ENCODE data around the gene PI16.
A peak's percentile ranks its signal among the peaks of the same experiment; 100 is the strongest.

Gene PI16

GRCh38 chr6:36954262-36954931 is at the start of gene PI16:
Gene PI16 (plus strand): TSS chr6:36954738. CDS start chr6:36954761, 23 bp downstream.
- no peak for DNase-seq

- DNase-seq, result no peak
Measured at GRCh38 chr6:36904851-36905393, 49.6 kb upstream of the PI16 start.

GRCh38 chr6:36906539-36907325 is 47.8 kb upstream of the PI16 start:
- DNase-seq, result no peak

GRCh38 chr6:36907781-36908180 is 46.8 kb upstream of the PI16 start:
- no peak for DNase-seq

- no peak for DNase-seq
Measured at GRCh38 chr6:36908747-36909146, 45.8 kb upstream of the PI16 start.

GRCh38 chr6:36912030-36912454 is 42.5 kb upstream of the PI16 start:
- DNase-seq, result no peak

- DNase-seq, result peak; percentile 24
Measured at GRCh38 chr6:36912586-36912985, 42.0 kb upstream of the PI16 start.

- no peak for DNase-seq
Measured at GRCh38 chr6:36913082-36913481, 41.5 kb upstream of the PI16 start.

GRCh38 chr6:36914227-36914794 is 40.2 kb upstream of the PI16 start:
- DNase-seq, result peak; percentile 75

- no peak for DNase-seq
Measured at GRCh38 chr6:36915599-36915998, 38.9 kb upstream of the PI16 start.

GRCh38 chr6:36916126-36916525 is 38.4 kb upstream of the PI16 start:
- DNase-seq, result no peak

- no peak for DNase-seq
Measured at GRCh38 chr6:36917541-36918193, 36.9 kb upstream of the PI16 start.

GRCh38 chr6:36920049-36920448 is 34.5 kb upstream of the PI16 start:
- no peak for DNase-seq

GRCh38 chr6:36920546-36920945 is 34.0 kb upstream of the PI16 start:
- DNase-seq, result no peak

GRCh38 chr6:36924131-36924530 is 30.4 kb upstream of the PI16 start:
- no peak for DNase-seq

- DNase-seq, result no peak
Measured at GRCh38 chr6:36924778-36925374, 29.7 kb upstream of the PI16 start.

GRCh38 chr6:36925809-36926208 is 28.7 kb upstream of the PI16 start:
- DNase-seq, result no peak

- no peak for DNase-seq
Measured at GRCh38 chr6:36926708-36927513, 27.6 kb upstream of the PI16 start.

- DNase-seq, result no peak
Measured at GRCh38 chr6:36927691-36928546, 26.6 kb upstream of the PI16 start.

GRCh38 chr6:36928547-36928918 is 26.0 kb upstream of the PI16 start:
- no peak for DNase-seq

GRCh38 chr6:36929152-36929551 is 25.4 kb upstream of the PI16 start:
- no peak for DNase-seq
